Dedifferentiated amniotic fluid mesenchymal stem cell (primary cell): ENCODE measurements around the gene TNFAIP2.

Experiments
- DNase-seq: peaks from one replicate; pipeline ENCODE4 v3.0.0-alpha.2; 2016; ENCODE audit errors: extremely low spot score

TNFAIP2 gene

GRCh38 chr14:103094406-103095209 is 28.7 kb upstream of the TNFAIP2 start, which contains the start of gene EXOC3L4:
EXOC3L4 (plus strand) TSS chr14:103094725; CDS start chr14:103100220, 5,495 bp downstream.
- DNase-seq, result no peak

- no peak for DNase-seq
Observed at GRCh38 chr14:103095210-103095778, 28.0 kb upstream of the TNFAIP2 start.

- no peak for DNase-seq
Observed at GRCh38 chr14:103096387-103096786, 26.9 kb upstream of the TNFAIP2 start.

GRCh38 chr14:103097244-103097993 is 25.8 kb upstream of the TNFAIP2 start:
- DNase-seq, result no peak

- DNase-seq, result no peak
Observed at GRCh38 chr14:103097994-103098957, 25.0 kb upstream of the TNFAIP2 start.

- DNase-seq, result no peak
Observed at GRCh38 chr14:103099081-103099732, 24.1 kb upstream of the TNFAIP2 start.

GRCh38 chr14:103099733-103100280 is 23.5 kb upstream of the TNFAIP2 start:
- DNase-seq, result no peak

GRCh38 chr14:103100281-103101121 is 22.8 kb upstream of the TNFAIP2 start:
- no peak for DNase-seq

- DNase-seq, result no peak
Observed at GRCh38 chr14:103101257-103101962, 21.9 kb upstream of the TNFAIP2 start.

- no peak for DNase-seq
Observed at GRCh38 chr14:103101963-103102688, 21.1 kb upstream of the TNFAIP2 start.

GRCh38 chr14:103102689-103103260 is 20.5 kb upstream of the TNFAIP2 start:
- no peak for DNase-seq

GRCh38 chr14:103103461-103104388 is 19.5 kb upstream of the TNFAIP2 start:
- no peak for DNase-seq

GRCh38 chr14:103104389-103104653 is 18.9 kb upstream of the TNFAIP2 start:
- DNase-seq, result no peak

GRCh38 chr14:103104654-103105452 is 18.4 kb upstream of the TNFAIP2 start:
- no peak for DNase-seq

- DNase-seq, result no peak
Observed at GRCh38 chr14:103105580-103106150, 17.6 kb upstream of the TNFAIP2 start.

GRCh38 chr14:103107455-103107854 is 15.8 kb upstream of the TNFAIP2 start:
- no peak for DNase-seq
